ENCODE results near the gene REPS1.

DNA sequence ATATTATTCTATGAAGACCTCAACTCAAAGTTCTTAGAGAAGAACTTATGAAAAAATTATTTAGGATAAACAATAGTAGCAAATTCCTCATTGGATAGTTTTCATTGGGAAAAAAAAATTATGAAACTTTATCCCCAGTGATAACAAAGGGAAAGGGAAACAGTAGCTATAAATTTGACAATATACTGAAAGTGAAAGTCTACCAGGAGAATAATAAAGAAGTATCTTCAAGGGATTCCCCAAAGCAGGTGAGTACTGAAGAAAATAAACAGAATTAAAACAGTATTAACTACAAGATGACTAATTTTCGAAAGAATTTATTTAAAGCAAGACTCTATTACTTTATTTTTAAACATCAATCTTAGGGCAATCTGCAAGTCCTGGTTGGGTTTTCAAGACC is 56.4 kb downstream of the REPS1 start:
- TF ChIP-seq EZH2 (IDR thresholded peaks at IDR 0.05; ENCODE audit: borderline replicate concordance, low read depth, low read length, poor library complexity, severe bottlenecking), result no peak
- TF ChIP-seq, protein P1, sequence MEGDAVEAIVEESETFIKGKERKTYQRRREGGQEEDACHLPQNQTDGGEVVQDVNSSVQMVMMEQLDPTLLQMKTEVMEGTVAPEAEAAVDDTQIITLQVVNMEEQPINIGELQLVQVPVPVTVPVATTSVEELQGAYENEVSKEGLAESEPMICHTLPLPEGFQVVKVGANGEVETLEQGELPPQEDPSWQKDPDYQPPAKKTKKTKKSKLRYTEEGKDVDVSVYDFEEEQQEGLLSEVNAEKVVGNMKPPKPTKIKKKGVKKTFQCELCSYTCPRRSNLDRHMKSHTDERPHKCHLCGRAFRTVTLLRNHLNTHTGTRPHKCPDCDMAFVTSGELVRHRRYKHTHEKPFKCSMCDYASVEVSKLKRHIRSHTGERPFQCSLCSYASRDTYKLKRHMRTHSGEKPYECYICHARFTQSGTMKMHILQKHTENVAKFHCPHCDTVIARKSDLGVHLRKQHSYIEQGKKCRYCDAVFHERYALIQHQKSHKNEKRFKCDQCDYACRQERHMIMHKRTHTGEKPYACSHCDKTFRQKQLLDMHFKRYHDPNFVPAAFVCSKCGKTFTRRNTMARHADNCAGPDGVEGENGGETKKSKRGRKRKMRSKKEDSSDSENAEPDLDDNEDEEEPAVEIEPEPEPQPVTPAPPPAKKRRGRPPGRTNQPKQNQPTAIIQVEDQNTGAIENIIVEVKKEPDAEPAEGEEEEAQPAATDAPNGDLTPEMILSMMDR (conservative IDR thresholded peaks at IDR 0.05; ENCODE audit: low read depth, low read length), result no peak
